ENCODE data around the gene DAO. TPM values are rescaled to one million over a fixed set of nuclear protein-coding genes. Genes with fewer than 3 reads are reported as not detected.
"Not testable (repeated sequence)": the region's sequence is repeated elsewhere in the genome, so short reads cannot be mapped to it uniquely, and the experiment has no call there.

Gene DAO
- total and polyA plus RNA-seq, 4 donors, result 0.24 to 1.4 (median 0.40) TPM; not detected in 1

GRCh38 chr12:108865169-108865568 lies 14.7 kb upstream of the DAO start:
- no peak overlapping the region for H3K4me3 ChIP-seq (ENCODE audit: low read depth, low read length)
- H3K27me3 ChIP-seq (ENCODE audit: control insufficient read depth, insufficient read depth, low read length), result no peaks in the 10 kb centered on the region
- H3K4me1 ChIP-seq (ENCODE audit: control insufficient read depth, insufficient read depth, low read length), result no peaks in the 10 kb centered on the region
- no peak overlapping the region for H3K27ac ChIP-seq (ENCODE audit: low read depth, low read length)
- DNase-seq (ENCODE audit: low read depth in 4 of 6, low spot score in 6 of 6), result no peak
- 90% methylated on average over 2 of the region's 4 CpGs for WGBS (ENCODE audit: insufficient coverage)
- no peaks in the 10 kb centered on the region for H3K9me3 ChIP-seq (ENCODE audit: control insufficient read depth, insufficient read depth, low read length)
- no peaks in the 10 kb centered on the region for H3K36me3 ChIP-seq (ENCODE audit: control insufficient read depth, insufficient read depth, low read length)

- H3K4me1 ChIP-seq (ENCODE audit: control insufficient read depth, insufficient read depth, low read length); H3K36me3 ChIP-seq (ENCODE audit: control insufficient read depth, insufficient read depth, low read length); H3K27ac ChIP-seq (ENCODE audit: low read depth, low read length); H3K9me3 ChIP-seq (ENCODE audit: control insufficient read depth, insufficient read depth, low read length); H3K4me3 ChIP-seq (ENCODE audit: low read depth, low read length); H3K27me3 ChIP-seq (ENCODE audit: control insufficient read depth, insufficient read depth, low read length); DNase-seq (ENCODE audit: low read depth in 4 of 6, low spot score in 6 of 6): not testable (repeated sequence)
- WGBS (ENCODE audit: insufficient coverage), result 97% methylated on average over 6 of the region's 10 CpGs
These were observed 13.8 kb upstream of the DAO start for GRCh38 chr12:108866083-108866482.

DNA sequence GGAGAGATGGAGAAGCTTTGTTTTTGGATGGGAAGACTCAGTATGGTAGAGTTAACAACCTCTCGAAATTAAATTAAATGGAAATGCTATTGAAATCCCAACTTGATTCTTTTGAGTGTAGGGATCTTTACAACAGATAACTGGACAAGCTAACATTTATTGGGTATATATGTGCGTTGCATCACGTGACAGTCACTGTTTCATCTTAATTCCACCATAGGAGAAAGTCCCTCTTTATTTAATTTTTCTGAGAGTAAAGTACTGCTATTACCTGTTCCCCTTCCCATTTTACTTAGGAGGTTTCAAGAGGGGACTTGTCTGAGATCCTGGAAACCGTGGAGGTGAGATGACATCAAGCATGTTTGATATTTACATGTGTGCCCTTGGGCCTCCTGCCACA lies 11.1 kb upstream of the DAO start:
- no peaks in the 10 kb centered on the region for H3K4me1 ChIP-seq (ENCODE audit: control insufficient read depth, insufficient read depth, low read length)
- no peaks in the 10 kb centered on the region for H3K9me3 ChIP-seq (ENCODE audit: control insufficient read depth, insufficient read depth, low read length)
- H3K36me3 ChIP-seq (ENCODE audit: control insufficient read depth, insufficient read depth, low read length), result no peaks in the 10 kb centered on the region
- H3K4me3 ChIP-seq (ENCODE audit: low read depth, low read length), result no peak overlapping the region
- WGBS (ENCODE audit: insufficient coverage), result no CpG with 5 or more reads among the region's 4 CpGs
- H3K27me3 ChIP-seq (ENCODE audit: control insufficient read depth, insufficient read depth, low read length), result no peaks in the 10 kb centered on the region
- DNase-seq (ENCODE audit: low read depth in 4 of 6, low spot score in 6 of 6), result no peak
- no peak overlapping the region for H3K27ac ChIP-seq (ENCODE audit: low read depth, low read length)

DNA sequence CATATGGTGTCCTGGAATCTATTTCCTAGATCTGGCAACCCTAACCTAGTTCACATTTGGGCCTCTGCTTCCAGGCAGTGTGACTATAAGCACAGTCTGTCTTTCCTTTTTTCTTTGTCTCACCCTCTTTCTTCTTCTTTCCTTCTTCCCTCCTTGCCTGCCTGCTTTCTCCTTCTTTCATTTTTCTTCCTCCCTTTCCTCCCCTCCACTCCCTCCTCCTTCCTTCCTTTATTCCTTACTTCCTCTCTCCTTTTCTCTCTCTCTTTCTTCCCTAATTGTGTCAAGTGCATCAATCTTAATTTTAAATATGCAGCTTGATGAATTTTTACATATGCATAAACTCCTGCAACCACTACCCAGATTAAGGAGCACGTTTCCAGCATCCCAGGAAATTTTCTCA lies 4.6 kb upstream of the DAO start:
- no peaks in the 10 kb centered on the region for H3K36me3 ChIP-seq (ENCODE audit: control insufficient read depth, insufficient read depth, low read length)
- H3K27ac ChIP-seq (ENCODE audit: low read depth, low read length), result no peak overlapping the region
- no peak for DNase-seq (ENCODE audit: low read depth in 4 of 6, low spot score in 6 of 6)
- H3K4me1 ChIP-seq (ENCODE audit: control insufficient read depth, insufficient read depth, low read length), result peaks cover 7% of the 10 kb centered on the region
- WGBS (ENCODE audit: insufficient coverage), result no CpG with 5 or more reads among the region's 1 CpG
- no peak overlapping the region for H3K4me3 ChIP-seq (ENCODE audit: low read depth, low read length)
- H3K27me3 ChIP-seq (ENCODE audit: control insufficient read depth, insufficient read depth, low read length), result no peaks in the 10 kb centered on the region
- H3K9me3 ChIP-seq (ENCODE audit: control insufficient read depth, insufficient read depth, low read length), result no peaks in the 10 kb centered on the region

GRCh38 chr12:108875682-108876361 lies 4.1 kb upstream of the DAO start:
- H3K4me3 ChIP-seq (ENCODE audit: low read depth, low read length), result no peak overlapping the region
- H3K36me3 ChIP-seq (ENCODE audit: control insufficient read depth, insufficient read depth, low read length), result no peaks in the 10 kb centered on the region
- no peak overlapping the region for H3K27ac ChIP-seq (ENCODE audit: low read depth, low read length)
- no peaks in the 10 kb centered on the region for H3K27me3 ChIP-seq (ENCODE audit: control insufficient read depth, insufficient read depth, low read length)
- no peak for DNase-seq (ENCODE audit: low read depth in 4 of 6, low spot score in 6 of 6)
- WGBS (ENCODE audit: insufficient coverage), result no CpG with 5 or more reads among the region's 3 CpGs
- no peaks in the 10 kb centered on the region for H3K9me3 ChIP-seq (ENCODE audit: control insufficient read depth, insufficient read depth, low read length)
- peaks cover 7% of the 10 kb centered on the region for H3K4me1 ChIP-seq (ENCODE audit: control insufficient read depth, insufficient read depth, low read length)

GRCh38 chr12:108876550-108876949 lies 3.3 kb upstream of the DAO start:
- Histone ChIP-seq H3K9me3 (ENCODE audit: control insufficient read depth, insufficient read depth, low read length) (no peaks in the 10 kb centered on the region), H3K4me1 (ENCODE audit: control insufficient read depth, insufficient read depth, low read length) (peaks cover 7% of the 10 kb centered on the region), H3K27ac (ENCODE audit: low read depth, low read length) (no peak overlapping the region), H3K36me3 (ENCODE audit: control insufficient read depth, insufficient read depth, low read length) (no peaks in the 10 kb centered on the region), H3K4me3 (ENCODE audit: low read depth, low read length) (no peak overlapping the region), H3K27me3 (ENCODE audit: control insufficient read depth, insufficient read depth, low read length) (no peaks in the 10 kb centered on the region)
- WGBS (ENCODE audit: insufficient coverage), result 100% methylated on average over 1 of the region's 3 CpGs
- DNase-seq (ENCODE audit: low read depth in 4 of 6, low spot score in 6 of 6), result no peak

DNA sequence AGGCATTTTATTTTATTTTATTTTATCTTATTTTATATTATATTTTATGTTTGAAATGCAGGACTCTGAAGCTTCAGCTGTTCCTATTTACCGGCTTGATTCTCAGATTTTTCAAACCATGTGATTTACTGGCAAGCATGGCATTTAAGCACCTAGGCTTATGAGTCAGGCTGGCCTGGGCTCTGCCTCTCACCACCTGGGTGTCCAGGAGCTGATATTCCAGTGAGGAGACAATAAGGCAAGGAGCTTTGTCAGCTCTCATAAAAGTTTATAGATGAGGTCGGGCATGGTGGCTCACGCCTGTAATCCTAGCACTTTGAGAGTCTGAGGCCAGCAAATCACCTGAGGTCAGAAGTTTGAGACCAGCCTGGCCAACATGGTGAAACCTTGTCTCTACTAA lies 2.1 kb downstream of the DAO start:
- Histone ChIP-seq H3K36me3 (ENCODE audit: control insufficient read depth, insufficient read depth, low read length) (no peaks in the 10 kb centered on the region), H3K4me1 (ENCODE audit: control insufficient read depth, insufficient read depth, low read length) (peaks cover 7% of the 10 kb centered on the region), H3K27me3 (ENCODE audit: control insufficient read depth, insufficient read depth, low read length) (no peaks in the 10 kb centered on the region), H3K4me3 (ENCODE audit: low read depth, low read length) (no peak overlapping the region), H3K27ac (ENCODE audit: low read depth, low read length) (no peak overlapping the region), H3K9me3 (ENCODE audit: control insufficient read depth, insufficient read depth, low read length) (no peaks in the 10 kb centered on the region)
- 80% methylated on average over 3 of the region's 3 CpGs for WGBS (ENCODE audit: insufficient coverage)
- no peak for DNase-seq (ENCODE audit: low read depth in 4 of 6, low spot score in 6 of 6)

GRCh38 chr12:108884116-108885012 lies 4.5 kb downstream of the DAO start:
- H3K27me3 ChIP-seq (ENCODE audit: control insufficient read depth, insufficient read depth, low read length), result no peaks in the 10 kb centered on the region
- peak in 1 of 6 donors; percentile 8 for DNase-seq (ENCODE audit: low read depth in 4 of 6, low spot score in 6 of 6)
- H3K36me3 ChIP-seq (ENCODE audit: control insufficient read depth, insufficient read depth, low read length), result no peaks in the 10 kb centered on the region
- H3K27ac ChIP-seq (ENCODE audit: low read depth, low read length), result no peak overlapping the region
- H3K4me1 ChIP-seq (ENCODE audit: control insufficient read depth, insufficient read depth, low read length), result peaks cover 9% of the 10 kb centered on the region
- no peak overlapping the region for H3K4me3 ChIP-seq (ENCODE audit: low read depth, low read length)
- H3K9me3 ChIP-seq (ENCODE audit: control insufficient read depth, insufficient read depth, low read length), result no peaks in the 10 kb centered on the region
- 47% methylated on average over 8 of the region's 16 CpGs for WGBS (ENCODE audit: insufficient coverage)

- H3K4me3 ChIP-seq (ENCODE audit: low read depth, low read length), result no peak overlapping the region
- H3K4me1 ChIP-seq (ENCODE audit: control insufficient read depth, insufficient read depth, low read length), result peaks cover 3% of the 10 kb centered on the region
- no peaks in the 10 kb centered on the region for H3K36me3 ChIP-seq (ENCODE audit: control insufficient read depth, insufficient read depth, low read length)
- DNase-seq (ENCODE audit: low read depth in 4 of 6, low spot score in 6 of 6), result no peak
- H3K9me3 ChIP-seq (ENCODE audit: control insufficient read depth, insufficient read depth, low read length), result peaks cover 2% of the 10 kb centered on the region
- H3K27ac ChIP-seq (ENCODE audit: low read depth, low read length), result no peak overlapping the region
- 77% methylated on average over 9 of the region's 9 CpGs for WGBS (ENCODE audit: insufficient coverage)
- no peaks in the 10 kb centered on the region for H3K27me3 ChIP-seq (ENCODE audit: control insufficient read depth, insufficient read depth, low read length)
These were observed 7.2 kb downstream of the DAO start for GRCh38 chr12:108886873-108887629.

Data from spinal cord (tissue), 10 donors.